Heart left ventricle (tissue), 13 donors: ENCODE measurements around the gene P2RX2.

Source experiments
- CTCF ChIP-seq, 12 donors: fragments of 200-600 bp; sonication (generic) in 4 of 12; IDR thresholded peaks; one replicate each; pipeline versions ENCODE4 v1.5.0 to v1.8.0; 2018 to 2022; ENCODE audit warnings: antibody characterized with exemption in 12 of 12, mild to moderate bottlenecking in 5 of 12
- POLR2A ChIP-seq, 2 donors: fragments of 450-650 bp; IDR thresholded peaks; one replicate each; pipeline ENCODE4 v1.6.1; 2017; ENCODE audit warnings: antibody characterized with exemption in 2 of 2, mild to moderate bottlenecking in 2 of 2, moderate library complexity in 2 of 2
- donor health status: ischemic (EF 13 %, LVEDD 7.1; RV severe dilation, severe dysfunction).
- donor health status: DM: no; HTN: yes; CAD: no.
- donor health status: DM: no; HTN: no; CAD: no.
- donor health status: ischemic (EF 25% LVEDD 6.9; RV normal size, moderate dysfunction).
- donor health status: ischemic (EF 25% LVEDD 5.7; RV mildly dilated, moderate dysfunction).
- donor health status: ischemic (EF 35%, LVEDD 5.7; RV mildly dilated, moderate dysfunction).
- donor health status: nonischemic (EF 11% LVEDD 7.7; RV severe dilation, severe dysfunction).
- donor health status: DM: yes; HTN: yes; CAD: no.
- donor health status: PGD.
- donor health status: ischemic (EF 29% LVEDD 5.4; RV normal size, mild dysfunction).
- donor health status: nonischemic (EF 23%, LVEDD 6.1; RV moderate dilation, normal function).

- TF ChIP-seq POLR2A (IDR thresholded peaks at IDR 0.05): no peak
- no peak for TF ChIP-seq CTCF (IDR thresholded peaks at IDR 0.05)
Observed at GRCh38 chr12:132642846-132643835, 24.6 kb downstream of the P2RX2 start.
